ENCODE measurements around the gene ANKRD29. TPM values are rescaled to one million over a fixed set of nuclear protein-coding genes. Genes with fewer than 3 reads are reported as not detected.

The ANKRD29 gene
- polyA plus RNA-seq (2013, experiment 1 of 4), result 1.2 TPM
- 1.3 TPM for polyA plus RNA-seq (2013, experiment 2 of 4)
- polyA plus RNA-seq (2013, experiment 3 of 4), result 1.3 TPM
- 1.2 TPM for polyA plus RNA-seq (2013, experiment 4 of 4)

DNA sequence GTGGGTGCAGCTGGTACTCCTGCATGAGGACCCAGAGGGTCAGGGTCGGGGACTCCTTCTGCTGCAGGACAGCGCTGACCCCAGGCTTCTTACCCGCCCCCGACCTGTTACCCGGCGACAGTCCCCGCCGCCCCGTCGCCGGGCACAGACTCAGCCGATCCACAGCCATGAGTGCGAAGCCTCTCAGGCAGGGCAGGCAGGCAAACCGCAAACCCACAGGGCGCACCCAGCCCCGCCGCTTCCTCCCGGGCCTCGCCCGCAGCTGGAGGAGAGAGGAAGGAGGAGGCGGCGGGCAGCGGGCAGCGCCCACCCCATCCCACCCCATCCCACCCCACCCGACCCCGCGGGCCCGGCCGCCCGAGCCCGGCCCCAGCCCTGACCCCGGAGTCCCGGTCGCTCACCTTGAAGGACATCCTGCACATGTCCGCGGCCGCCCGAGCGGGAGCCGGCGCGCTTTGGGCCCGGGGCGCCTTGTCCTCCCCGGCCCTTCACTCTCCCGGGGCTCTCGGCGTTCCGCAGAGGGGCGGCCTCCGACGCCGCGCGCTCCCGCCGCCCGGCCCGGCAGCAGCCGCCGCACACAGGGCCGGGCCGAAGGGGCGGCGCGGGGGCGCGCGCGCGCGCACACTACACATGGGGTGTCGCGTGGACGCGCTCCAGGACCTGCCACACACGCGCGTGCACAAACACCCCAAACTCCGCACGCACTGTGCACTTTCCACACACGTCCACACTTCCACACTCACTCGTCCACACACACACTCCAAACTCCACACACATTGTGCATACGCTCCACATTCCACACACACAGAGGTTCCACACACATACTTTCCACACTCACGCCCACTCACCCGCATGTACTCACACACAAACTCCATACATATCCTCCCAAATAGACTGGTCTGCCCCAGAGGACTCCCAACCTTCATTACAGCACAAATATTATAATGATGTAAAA, at the start of gene ANKRD29:
Gene ANKRD29 (minus strand): TSS at position 603 of the 955 bp plus-strand sequence. CDS start 181 bp downstream, at position 422.
- H3K4me3 ChIP-seq (ENCODE audit: insufficient read depth, low read depth, low read length), result peak within 1 kb of the TSS; percentile 36
- WGBS, 2 experiments, result 4 to 5% methylated on average over 80 to 82 of the region's 86 CpGs
- H3K27ac ChIP-seq (ENCODE audit: insufficient read depth, low read depth, low read length, poor library complexity, severe bottlenecking), result no peak within 1 kb of the TSS
- no peaks in the 10 kb centered on the region for H3K9me3 ChIP-seq (ENCODE audit: control insufficient read depth, low read length)
- H3K36me3 ChIP-seq (ENCODE audit: control insufficient read depth, insufficient read depth, low read length), result no peaks in the 10 kb centered on the region
- peaks cover 29% of the 10 kb centered on the region for H3K27me3 ChIP-seq (ENCODE audit: control insufficient read depth, insufficient read depth, low read length, poor library complexity, severe bottlenecking)
- no peaks in the 10 kb centered on the region for H3K4me1 ChIP-seq (ENCODE audit: control insufficient read depth, insufficient read depth, low read length)

DNA sequence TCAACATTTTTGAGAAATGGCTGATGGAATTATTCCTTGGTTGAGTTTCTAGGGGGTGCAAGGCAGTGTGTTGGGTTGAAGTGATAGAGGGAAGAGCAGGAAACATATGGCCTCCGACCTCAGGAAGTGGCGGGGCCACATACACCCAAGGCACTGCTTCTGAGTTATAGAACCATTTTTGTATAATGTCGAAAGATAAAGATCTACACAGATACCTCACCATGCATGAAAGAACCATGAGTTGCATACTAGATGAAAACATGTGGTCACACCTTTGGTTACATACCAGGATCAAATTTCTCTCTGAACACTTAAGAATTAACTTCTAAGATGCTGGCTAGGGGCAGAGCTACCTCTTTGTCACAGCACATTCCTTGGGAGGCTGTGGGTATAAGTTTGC, 49.7 kb upstream of the ANKRD29 start:
- Histone ChIP-seq H3K9me3 (ENCODE audit: control insufficient read depth, low read length) (no peaks in the 10 kb centered on the region), H3K4me1 (ENCODE audit: control insufficient read depth, insufficient read depth, low read length) (no peaks in the 10 kb centered on the region), H3K27me3 (ENCODE audit: control insufficient read depth, insufficient read depth, low read length, poor library complexity, severe bottlenecking) (no peaks in the 10 kb centered on the region), H3K4me3 (ENCODE audit: insufficient read depth, low read depth, low read length) (no peak overlapping the region), H3K27ac (ENCODE audit: insufficient read depth, low read depth, low read length, poor library complexity, severe bottlenecking) (no peak overlapping the region), H3K36me3 (ENCODE audit: control insufficient read depth, insufficient read depth, low read length) (no peaks in the 10 kb centered on the region)
- WGBS, 2 experiments, result 85 to 100% methylated on average over 3 of the region's 3 CpGs

DNA sequence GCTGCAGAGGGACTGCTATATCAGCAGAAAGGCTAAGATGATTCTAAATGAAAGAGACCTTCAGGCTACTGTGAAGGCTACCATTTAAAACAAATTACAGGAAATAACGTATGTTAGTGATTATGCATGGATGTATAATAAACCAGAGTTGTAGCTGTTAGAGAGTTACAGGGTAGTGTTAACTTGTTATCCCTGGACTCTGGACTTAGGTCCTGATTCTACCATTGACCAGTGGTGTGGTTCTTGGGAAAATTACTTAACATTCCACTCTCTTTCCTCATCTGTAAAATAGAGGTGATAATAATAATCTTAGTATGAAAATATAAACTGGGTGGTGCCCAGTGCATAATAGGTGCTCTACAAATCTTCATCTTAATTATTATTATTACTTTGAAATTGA, 48.7 kb upstream of the ANKRD29 start:
- Histone ChIP-seq H3K27me3 (ENCODE audit: control insufficient read depth, insufficient read depth, low read length, poor library complexity, severe bottlenecking) (no peaks in the 10 kb centered on the region), H3K4me1 (ENCODE audit: control insufficient read depth, insufficient read depth, low read length) (no peaks in the 10 kb centered on the region), H3K4me3 (ENCODE audit: insufficient read depth, low read depth, low read length) (no peak overlapping the region), H3K27ac (ENCODE audit: insufficient read depth, low read depth, low read length, poor library complexity, severe bottlenecking) (no peak overlapping the region), H3K9me3 (ENCODE audit: control insufficient read depth, low read length) (no peaks in the 10 kb centered on the region), H3K36me3 (ENCODE audit: control insufficient read depth, insufficient read depth, low read length) (no peaks in the 10 kb centered on the region)
- WGBS, 2 experiments, result 95 to 100% methylated on average over 1 of the region's 1 CpG

DNA sequence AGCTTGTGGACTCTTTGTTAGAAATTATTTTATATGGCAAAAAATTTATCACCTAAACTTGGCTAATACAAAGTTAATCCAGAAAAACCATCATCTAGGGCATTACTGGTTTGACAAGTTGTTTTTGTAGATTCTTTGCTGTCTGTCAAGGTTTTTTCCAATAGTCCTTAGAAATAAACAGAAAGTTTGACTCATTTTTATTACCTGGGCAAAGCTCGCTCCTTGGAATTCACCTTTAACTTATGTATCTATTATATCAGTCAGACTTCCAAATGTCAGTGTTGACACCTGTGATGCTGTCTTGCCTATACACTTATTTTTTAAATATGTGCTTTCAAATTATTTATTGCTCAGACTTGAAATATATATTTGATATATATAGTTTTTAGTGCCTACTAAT, 48.2 kb upstream of the ANKRD29 start:
- Histone ChIP-seq H3K4me3 (ENCODE audit: insufficient read depth, low read depth, low read length) (no peak overlapping the region), H3K36me3 (ENCODE audit: control insufficient read depth, insufficient read depth, low read length) (no peaks in the 10 kb centered on the region), H3K27me3 (ENCODE audit: control insufficient read depth, insufficient read depth, low read length, poor library complexity, severe bottlenecking) (no peaks in the 10 kb centered on the region), H3K9me3 (ENCODE audit: control insufficient read depth, low read length) (no peaks in the 10 kb centered on the region), H3K27ac (ENCODE audit: insufficient read depth, low read depth, low read length, poor library complexity, severe bottlenecking) (no peak overlapping the region), H3K4me1 (ENCODE audit: control insufficient read depth, insufficient read depth, low read length) (no peaks in the 10 kb centered on the region)
- WGBS, 2 experiments, result 100% methylated on average over 1 of the region's 1 CpG

DNA sequence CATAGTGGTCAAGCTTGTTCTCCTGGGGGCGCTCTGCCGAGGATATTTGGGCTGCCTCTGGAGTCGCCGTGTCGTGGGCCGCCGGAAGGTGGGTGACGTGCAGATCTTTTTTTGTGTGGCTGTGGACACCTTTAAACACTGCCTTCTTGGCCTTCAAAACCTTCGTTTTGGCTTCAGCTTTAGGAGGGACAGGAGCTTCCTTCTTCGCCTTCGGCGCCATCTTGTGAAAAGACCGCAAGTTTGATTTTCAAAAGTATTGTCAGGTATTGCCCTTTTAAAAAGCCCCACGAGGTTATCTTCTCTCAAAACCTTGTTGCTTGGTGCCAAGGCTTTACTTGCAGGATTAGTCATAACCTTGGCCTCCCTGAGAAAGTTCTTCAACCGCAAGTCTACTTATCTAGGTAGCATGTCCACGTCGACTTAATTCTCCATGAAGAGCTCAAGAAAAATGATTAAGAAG, 47.4 kb upstream of the ANKRD29 start:
- H3K27ac ChIP-seq (ENCODE audit: insufficient read depth, low read depth, low read length, poor library complexity, severe bottlenecking), result no peak overlapping the region
- no peak overlapping the region for H3K4me3 ChIP-seq (ENCODE audit: insufficient read depth, low read depth, low read length)
- H3K9me3 ChIP-seq (ENCODE audit: control insufficient read depth, low read length), result no peaks in the 10 kb centered on the region
- no peaks in the 10 kb centered on the region for H3K4me1 ChIP-seq (ENCODE audit: control insufficient read depth, insufficient read depth, low read length)
- 90 to 91% methylated on average over 17 of the region's 17 CpGs for WGBS, 2 experiments
- no peaks in the 10 kb centered on the region for H3K36me3 ChIP-seq (ENCODE audit: control insufficient read depth, insufficient read depth, low read length)
- H3K27me3 ChIP-seq (ENCODE audit: control insufficient read depth, insufficient read depth, low read length, poor library complexity, severe bottlenecking), result no peaks in the 10 kb centered on the region

DNA sequence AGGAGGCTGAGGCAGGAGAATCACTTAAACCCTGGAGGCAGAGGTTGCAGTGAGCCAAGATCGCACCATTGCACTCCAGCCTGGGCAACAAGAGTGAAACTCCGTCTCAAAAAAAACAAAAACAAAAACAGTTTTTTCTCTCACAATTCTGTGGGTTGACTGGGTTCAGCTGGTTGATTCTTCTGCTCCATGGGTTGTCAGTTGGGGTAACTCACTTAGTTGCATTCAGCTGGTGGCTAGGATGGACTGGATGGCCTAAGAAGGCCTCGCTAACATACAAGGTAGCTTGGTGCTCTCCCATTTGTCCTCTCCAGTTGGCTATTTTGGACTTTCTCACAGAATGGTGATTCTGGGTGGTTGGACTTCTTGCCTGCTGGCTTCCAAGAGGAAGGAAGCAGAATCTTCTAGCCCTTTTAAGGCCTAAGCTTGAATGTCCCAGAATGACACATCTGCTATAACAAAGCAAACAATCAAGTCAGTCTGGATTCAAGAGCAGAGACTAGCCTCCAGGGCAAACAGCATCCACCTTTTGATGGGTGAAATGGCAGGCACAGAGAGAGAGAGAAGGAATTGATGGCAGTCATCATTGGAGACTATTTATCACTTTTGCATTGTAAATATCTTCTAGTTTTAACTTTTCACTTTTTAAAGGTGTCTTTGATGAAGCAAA, 44.4 kb upstream of the ANKRD29 start:
- no peaks in the 10 kb centered on the region for H3K9me3 ChIP-seq (ENCODE audit: control insufficient read depth, low read length)
- H3K4me1 ChIP-seq (ENCODE audit: control insufficient read depth, insufficient read depth, low read length), result no peaks in the 10 kb centered on the region
- no peak overlapping the region for H3K4me3 ChIP-seq (ENCODE audit: insufficient read depth, low read depth, low read length)
- H3K27me3 ChIP-seq (ENCODE audit: control insufficient read depth, insufficient read depth, low read length, poor library complexity, severe bottlenecking), result no peaks in the 10 kb centered on the region
- H3K36me3 ChIP-seq (ENCODE audit: control insufficient read depth, insufficient read depth, low read length), result no peaks in the 10 kb centered on the region
- WGBS, 2 experiments, result 95 to 97% methylated on average over 3 of the region's 3 CpGs
- H3K27ac ChIP-seq (ENCODE audit: insufficient read depth, low read depth, low read length, poor library complexity, severe bottlenecking), result no peak overlapping the region

GRCh38 chr18:23704806-23705205, 42.1 kb upstream of the ANKRD29 start:
- H3K4me1 ChIP-seq (ENCODE audit: control insufficient read depth, insufficient read depth, low read length), result no peaks in the 10 kb centered on the region
- H3K9me3 ChIP-seq (ENCODE audit: control insufficient read depth, low read length), result no peaks in the 10 kb centered on the region
- H3K27me3 ChIP-seq (ENCODE audit: control insufficient read depth, insufficient read depth, low read length, poor library complexity, severe bottlenecking), result no peaks in the 10 kb centered on the region
- no peaks in the 10 kb centered on the region for H3K36me3 ChIP-seq (ENCODE audit: control insufficient read depth, insufficient read depth, low read length)
- no peak overlapping the region for H3K4me3 ChIP-seq (ENCODE audit: insufficient read depth, low read depth, low read length)
- no peak overlapping the region for H3K27ac ChIP-seq (ENCODE audit: insufficient read depth, low read depth, low read length, poor library complexity, severe bottlenecking)

DNA sequence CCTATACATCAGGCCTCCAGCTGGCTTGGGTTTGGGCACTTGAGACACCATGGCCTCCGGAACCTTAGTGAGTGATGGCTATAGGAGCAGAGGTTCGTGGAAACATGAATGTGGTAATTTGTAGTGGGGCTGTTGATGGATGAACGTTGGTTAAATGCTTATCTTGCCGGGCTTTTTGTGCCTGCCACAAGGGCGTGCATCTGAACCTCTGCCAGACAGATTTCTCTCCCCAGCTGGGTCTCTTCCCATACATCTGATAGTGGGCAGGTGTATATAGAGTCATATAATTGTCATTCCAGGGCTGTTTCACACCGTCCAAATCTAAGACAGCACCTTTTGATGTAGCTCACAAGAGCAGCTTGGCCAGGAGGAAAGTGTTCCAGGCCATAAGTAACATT, 41.3 kb upstream of the ANKRD29 start:
- H3K36me3 ChIP-seq (ENCODE audit: control insufficient read depth, insufficient read depth, low read length), result no peaks in the 10 kb centered on the region
- no peaks in the 10 kb centered on the region for H3K4me1 ChIP-seq (ENCODE audit: control insufficient read depth, insufficient read depth, low read length)
- H3K9me3 ChIP-seq (ENCODE audit: control insufficient read depth, low read length), result no peaks in the 10 kb centered on the region
- no peaks in the 10 kb centered on the region for H3K27me3 ChIP-seq (ENCODE audit: control insufficient read depth, insufficient read depth, low read length, poor library complexity, severe bottlenecking)
- no peak overlapping the region for H3K4me3 ChIP-seq (ENCODE audit: insufficient read depth, low read depth, low read length)
- 89 to 90% methylated on average over 6 of the region's 6 CpGs for WGBS, 2 experiments
- no peak overlapping the region for H3K27ac ChIP-seq (ENCODE audit: insufficient read depth, low read depth, low read length, poor library complexity, severe bottlenecking)

GRCh38 chr18:23703057-23703986, 40.6 kb upstream of the ANKRD29 start:
- Histone ChIP-seq H3K36me3 (ENCODE audit: control insufficient read depth, insufficient read depth, low read length) (no peaks in the 10 kb centered on the region), H3K9me3 (ENCODE audit: control insufficient read depth, low read length) (no peaks in the 10 kb centered on the region), H3K27ac (ENCODE audit: insufficient read depth, low read depth, low read length, poor library complexity, severe bottlenecking) (no peak overlapping the region), H3K4me1 (ENCODE audit: control insufficient read depth, insufficient read depth, low read length) (no peaks in the 10 kb centered on the region), H3K27me3 (ENCODE audit: control insufficient read depth, insufficient read depth, low read length, poor library complexity, severe bottlenecking) (no peaks in the 10 kb centered on the region), H3K4me3 (ENCODE audit: insufficient read depth, low read depth, low read length) (no peak overlapping the region)
- WGBS, 2 experiments, result 66 to 78% methylated on average over 4 to 5 of the region's 6 CpGs
